Transverse colon (tissue), 4 donors: ENCODE data around the gene NMRK1.
A peak's percentile ranks its signal among the peaks of the same experiment; 100 is the strongest.

Experiments used
- EP300 ChIP-seq: sonication (generic); formaldehyde crosslinking; IDR thresholded peaks from one replicate; pipeline ENCODE4 v1.6.1; 2017; ENCODE audit warnings: antibody characterized with exemption, low read depth
- POLR2A ChIP-seq: fragments of 450-650 bp; IDR thresholded peaks from one replicate; pipeline ENCODE4 v1.6.1; 2016; ENCODE audit warnings: antibody characterized with exemption, mild to moderate bottlenecking, moderate library complexity
- POLR2AphosphoS5 ChIP-seq, 3 donors: sonication (generic); formaldehyde crosslinking; IDR thresholded peaks; one replicate each; pipeline ENCODE4 v1.6.1; 2016; ENCODE audit warnings: antibody characterized with exemption in 3 of 3
- TF ChIP-seq, protein P1 (sequence below), 5 experiments: fragments of 200-600 bp in 3 of 5; fragments of 450-650 bp in 2 of 5; sonication (generic) in 3 of 5; IDR thresholded peaks; 1 replicate in 2 of 5; 2 replicates in 3 of 5; pipeline ENCODE4 v1.5.1; 2016 to 2017; ENCODE audit warnings: antibody characterized with exemption in 5 of 5, inconsistent platforms in 3 of 5, mild to moderate bottlenecking in 2 of 5, moderate library complexity in 1 of 5

DNA sequence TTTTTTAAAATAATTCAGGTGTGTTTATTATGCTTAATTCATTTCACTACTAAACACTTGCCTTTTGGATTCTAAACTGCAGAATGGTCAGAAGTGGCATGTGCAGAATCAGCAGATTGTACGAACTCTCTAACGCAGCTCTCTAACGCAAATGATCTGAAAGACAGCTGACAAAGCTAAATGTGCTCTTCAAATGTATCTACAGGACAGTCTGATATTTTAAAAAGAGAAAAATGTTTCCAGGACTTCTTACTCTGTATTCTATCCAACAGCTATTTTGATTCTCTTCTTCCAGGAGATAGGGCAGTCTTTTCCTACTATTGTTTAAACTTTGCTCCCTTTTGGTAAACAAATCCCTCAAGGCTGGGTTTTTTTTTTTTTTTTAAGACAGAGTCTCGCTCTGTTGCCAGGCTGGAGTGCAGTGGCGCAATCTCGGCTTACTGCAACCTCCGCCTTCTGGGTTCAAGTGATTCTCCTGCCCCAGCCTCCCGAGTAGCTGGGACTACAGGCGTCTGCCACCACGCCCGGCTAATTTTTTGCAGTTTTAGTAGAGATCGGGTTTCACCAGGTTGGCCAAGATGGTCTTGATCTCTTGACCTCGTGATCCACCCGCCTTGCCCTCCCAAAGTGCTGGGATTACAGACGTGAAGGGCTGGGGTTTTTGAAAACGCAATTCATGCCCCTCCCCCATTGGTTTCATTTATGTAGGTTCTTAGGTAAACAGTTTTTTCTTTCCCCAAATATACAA, 1.2 kb downstream of the NMRK1 start:
- TF ChIP-seq, protein P1, sequence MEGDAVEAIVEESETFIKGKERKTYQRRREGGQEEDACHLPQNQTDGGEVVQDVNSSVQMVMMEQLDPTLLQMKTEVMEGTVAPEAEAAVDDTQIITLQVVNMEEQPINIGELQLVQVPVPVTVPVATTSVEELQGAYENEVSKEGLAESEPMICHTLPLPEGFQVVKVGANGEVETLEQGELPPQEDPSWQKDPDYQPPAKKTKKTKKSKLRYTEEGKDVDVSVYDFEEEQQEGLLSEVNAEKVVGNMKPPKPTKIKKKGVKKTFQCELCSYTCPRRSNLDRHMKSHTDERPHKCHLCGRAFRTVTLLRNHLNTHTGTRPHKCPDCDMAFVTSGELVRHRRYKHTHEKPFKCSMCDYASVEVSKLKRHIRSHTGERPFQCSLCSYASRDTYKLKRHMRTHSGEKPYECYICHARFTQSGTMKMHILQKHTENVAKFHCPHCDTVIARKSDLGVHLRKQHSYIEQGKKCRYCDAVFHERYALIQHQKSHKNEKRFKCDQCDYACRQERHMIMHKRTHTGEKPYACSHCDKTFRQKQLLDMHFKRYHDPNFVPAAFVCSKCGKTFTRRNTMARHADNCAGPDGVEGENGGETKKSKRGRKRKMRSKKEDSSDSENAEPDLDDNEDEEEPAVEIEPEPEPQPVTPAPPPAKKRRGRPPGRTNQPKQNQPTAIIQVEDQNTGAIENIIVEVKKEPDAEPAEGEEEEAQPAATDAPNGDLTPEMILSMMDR (IDR thresholded peaks at IDR 0.05), result no peak
- TF ChIP-seq EP300, result no peak
- peak; percentile 49 for TF ChIP-seq POLR2A
- peak in 1 of 3 donors; percentile 39 for TF ChIP-seq POLR2AphosphoS5 (IDR thresholded peaks at IDR 0.05)
